ENCODE results near the gene RRP1.

DNA sequence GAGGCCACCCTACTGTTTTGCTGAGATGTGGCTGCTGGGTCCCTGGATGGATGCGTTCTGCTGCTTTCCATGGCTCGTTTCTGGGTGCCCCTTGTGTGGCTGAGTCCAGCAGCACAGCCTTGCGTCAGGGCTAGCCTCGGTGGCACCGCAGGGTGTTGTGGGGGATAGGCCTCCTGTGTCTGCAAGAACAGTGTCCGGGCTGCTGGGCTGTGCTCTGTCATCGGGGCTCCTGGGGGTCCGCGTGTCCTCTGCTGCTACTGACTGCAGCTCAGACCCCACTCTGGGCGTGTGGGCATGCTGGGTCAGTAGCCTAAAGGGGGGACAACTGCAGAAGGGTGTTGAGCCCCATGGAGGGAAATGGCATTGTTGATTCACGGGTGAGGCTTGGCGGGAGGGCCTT is 4.9 kb downstream of the RRP1 start:
- TF ChIP-seq, protein P1, sequence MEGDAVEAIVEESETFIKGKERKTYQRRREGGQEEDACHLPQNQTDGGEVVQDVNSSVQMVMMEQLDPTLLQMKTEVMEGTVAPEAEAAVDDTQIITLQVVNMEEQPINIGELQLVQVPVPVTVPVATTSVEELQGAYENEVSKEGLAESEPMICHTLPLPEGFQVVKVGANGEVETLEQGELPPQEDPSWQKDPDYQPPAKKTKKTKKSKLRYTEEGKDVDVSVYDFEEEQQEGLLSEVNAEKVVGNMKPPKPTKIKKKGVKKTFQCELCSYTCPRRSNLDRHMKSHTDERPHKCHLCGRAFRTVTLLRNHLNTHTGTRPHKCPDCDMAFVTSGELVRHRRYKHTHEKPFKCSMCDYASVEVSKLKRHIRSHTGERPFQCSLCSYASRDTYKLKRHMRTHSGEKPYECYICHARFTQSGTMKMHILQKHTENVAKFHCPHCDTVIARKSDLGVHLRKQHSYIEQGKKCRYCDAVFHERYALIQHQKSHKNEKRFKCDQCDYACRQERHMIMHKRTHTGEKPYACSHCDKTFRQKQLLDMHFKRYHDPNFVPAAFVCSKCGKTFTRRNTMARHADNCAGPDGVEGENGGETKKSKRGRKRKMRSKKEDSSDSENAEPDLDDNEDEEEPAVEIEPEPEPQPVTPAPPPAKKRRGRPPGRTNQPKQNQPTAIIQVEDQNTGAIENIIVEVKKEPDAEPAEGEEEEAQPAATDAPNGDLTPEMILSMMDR (IDR thresholded peaks at IDR 0.05), result no peak
- TF ChIP-seq POLR2A (IDR thresholded peaks at IDR 0.05), result no peak

Measured in lower leg skin (tissue), 3 donors.